IPS DF 4.7 (cell line): ENCODE results near the gene KIF1A.
"Not testable (repeated sequence)": the region's sequence is repeated elsewhere in the genome, so short reads cannot be mapped to it uniquely, and the experiment has no call there.

Experiments
- DNase-seq: peaks from one replicate; pipeline ENCODE4 v3.0.0-alpha.2; 2013; ENCODE audit warnings: low spot score; ENCODE audit errors: extremely low read depth

Gene KIF1A

DNA sequence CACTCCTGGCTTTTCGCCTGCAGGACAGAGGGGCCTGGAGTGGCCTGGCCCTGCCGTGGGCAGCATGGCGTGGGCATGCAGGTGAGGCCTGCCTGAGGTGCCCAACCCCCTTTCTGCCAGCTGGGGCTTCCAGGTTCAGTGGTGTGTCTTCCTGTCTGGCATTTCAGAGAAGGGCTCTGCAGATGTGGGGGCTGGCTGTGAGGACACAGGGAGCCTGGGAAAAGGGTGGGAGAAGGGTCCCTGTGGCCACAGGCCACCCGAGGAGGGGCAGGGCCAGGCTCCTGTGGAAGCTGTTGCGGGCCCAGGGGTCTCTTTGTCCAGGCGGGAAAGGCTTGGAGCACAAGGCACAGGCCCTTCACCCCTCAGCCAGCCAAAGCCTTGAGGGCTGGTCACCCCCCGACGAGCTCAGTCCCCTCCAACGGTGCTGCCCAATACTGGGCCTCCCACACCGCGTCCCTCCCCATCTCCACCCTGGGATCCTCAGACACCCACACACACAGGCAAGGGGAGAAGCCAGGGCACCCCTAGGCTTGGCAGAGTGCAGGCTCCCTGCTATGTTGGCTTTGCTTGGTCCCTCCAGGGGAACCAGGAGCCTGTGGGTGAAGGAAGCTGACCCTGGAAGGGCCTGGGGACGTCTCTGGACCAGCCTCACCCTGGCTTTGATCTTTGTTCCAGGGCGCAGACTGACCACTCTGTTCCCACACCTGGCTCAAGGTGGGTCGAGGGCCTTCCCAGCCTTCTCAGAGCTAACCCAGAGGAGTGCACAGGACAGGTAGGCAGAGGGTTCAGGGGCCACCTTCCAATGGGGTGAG lies 132.1 kb downstream of the KIF1A start:
- DNase-seq: no peak

DNA sequence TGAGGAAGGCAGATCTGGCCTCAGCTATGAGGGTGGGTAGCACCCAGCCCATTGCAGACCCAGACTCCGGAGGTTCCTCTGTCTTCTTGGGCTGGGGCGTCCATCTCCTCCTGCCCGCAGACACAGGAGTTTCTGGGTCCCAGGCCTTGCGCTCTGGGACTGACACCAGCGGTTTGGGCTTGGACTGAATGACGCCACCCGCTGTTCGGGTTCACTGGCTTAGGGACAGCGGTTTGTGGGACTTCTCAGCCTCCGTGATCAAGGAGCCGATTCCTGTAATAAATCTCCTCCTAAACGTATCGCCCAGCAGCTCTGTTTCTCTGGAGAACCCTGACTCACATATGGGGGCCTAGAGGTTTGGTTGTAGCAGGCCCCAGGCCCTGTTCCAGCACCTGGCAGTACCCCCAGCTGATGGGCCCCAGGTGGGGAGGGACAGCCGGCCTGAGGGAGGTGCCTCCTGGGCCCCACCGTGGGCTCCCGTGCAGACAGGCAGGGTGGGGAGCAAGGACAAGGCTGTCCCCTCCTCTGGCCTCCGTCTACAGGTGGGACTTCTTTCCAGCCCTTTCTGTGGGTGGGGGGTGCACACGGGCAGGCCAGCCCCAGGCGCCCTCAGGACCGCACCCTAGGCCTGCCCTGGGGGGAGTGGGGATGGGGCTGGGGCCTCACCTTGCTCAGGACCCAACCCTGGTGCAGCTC lies 132.8 kb downstream of the KIF1A start:
- no peak for DNase-seq

DNA sequence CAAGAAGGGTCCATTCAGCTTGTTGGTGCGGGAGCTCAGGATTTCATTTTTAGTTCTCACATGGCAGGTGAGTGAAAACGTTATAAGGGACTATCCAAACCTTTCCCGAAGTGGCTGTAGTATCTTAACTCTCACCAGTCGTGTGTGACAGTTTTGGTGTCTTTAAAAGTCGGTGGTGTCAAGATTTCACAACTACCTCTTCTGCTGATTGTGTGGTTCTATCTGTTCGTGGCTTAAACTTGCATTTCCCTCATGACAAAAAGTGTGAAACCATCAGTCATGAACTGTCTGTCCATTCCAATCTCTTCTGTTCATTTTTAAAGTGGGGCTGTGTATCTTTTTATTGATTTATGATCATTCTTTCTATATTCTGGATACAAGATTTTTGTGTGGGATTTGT lies 133.6 kb downstream of the KIF1A start:
- DNase-seq: no peak

DNA sequence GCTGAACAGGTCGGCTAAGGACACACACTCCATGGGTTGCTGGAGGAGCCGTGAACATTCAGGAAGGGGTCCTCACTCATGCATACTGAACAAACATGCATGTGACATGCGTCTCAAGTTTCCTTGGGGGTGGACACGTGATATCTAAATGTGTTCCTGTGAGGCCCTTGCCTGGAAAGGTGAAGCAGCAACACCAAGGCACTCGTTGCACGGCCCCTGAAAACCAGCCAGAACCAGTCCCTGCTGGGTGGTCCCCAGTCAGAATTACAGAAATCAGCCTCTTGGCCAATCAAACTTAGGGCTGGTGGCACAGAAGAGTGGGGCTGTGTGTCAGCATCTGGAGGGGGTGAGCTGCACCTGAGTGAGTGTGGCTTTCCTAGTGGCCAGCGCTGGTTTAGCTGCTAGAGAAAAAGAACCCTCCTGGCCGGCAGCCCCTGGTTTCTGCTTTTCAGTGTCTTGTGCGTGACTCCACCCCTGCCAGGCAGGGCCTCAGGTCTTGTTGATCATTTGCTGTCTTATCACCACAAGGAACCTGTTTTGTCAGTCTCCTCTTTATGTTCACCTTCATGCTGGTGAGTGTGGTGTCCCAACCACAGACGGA lies 134.1 kb downstream of the KIF1A start:
- DNase-seq: no peak

DNA sequence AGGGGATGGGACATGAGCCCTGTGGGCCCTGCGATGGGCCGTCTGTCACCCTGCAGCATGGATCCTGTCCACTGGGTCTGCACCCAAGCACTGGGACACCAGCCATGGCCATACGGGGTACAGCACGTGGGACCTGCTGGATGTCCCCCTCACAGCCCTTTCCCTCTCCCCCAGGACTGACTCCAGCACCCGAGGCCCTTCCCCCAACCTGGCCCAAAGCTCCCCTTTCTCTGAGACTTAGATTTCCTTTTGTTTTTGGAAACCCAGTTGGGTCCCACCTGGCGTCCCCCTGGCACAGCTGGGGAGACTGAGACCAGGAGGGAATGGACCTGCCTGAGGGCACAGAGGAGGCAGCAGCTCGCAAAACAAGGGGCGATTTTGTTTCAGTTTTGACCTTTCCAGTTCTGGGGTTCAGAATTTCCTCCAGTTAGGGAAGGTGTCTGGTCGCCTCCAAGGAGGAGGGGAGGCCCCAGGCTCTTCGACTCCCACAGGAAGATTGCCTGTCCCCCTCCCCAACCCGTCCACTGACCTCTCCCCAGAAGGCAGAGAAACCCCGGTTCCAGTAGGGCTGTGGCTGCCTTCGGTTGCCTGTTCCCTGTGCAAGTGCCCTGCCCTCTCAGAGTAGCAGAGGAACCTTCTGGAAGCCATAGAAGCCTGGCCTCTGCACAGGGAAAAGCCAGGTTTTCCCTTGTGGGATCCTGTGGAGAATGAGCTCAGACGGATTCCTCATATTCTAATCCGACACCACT lies 135.9 kb downstream of the KIF1A start:
- not testable (repeated sequence) for DNase-seq

DNA sequence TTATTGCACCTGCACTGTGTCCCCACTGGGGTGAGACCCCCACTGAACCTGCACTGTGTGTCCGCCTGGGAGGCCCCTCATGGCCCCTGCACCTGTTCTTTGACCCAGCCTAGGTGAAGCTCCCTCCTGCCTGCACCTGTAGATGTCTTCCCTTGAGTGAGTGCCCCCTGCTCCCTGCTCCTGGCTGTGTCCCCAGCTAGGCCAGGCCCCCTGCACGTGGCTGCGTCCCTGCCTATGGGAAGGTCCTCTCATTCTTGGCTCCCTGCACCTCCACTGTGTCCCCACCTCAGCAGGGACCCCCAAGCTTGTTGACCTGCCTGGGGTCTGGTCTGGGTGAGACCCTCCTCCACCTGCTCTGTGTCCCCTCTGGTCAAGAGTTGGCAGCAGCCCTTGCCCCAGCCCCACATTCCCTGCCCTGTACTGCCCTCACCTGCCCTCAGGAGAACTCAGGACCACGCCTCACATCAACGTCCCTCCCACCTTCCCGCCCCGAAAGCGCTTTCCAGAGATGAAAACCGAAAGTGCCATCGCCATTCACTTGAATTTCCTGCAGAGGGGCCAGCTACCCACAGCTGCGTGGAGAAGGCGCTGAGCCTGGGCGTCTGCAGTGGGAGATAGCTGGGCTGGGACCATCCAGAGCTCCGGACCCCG lies 136.6 kb downstream of the KIF1A start:
- not testable (repeated sequence) for DNase-seq

DNA sequence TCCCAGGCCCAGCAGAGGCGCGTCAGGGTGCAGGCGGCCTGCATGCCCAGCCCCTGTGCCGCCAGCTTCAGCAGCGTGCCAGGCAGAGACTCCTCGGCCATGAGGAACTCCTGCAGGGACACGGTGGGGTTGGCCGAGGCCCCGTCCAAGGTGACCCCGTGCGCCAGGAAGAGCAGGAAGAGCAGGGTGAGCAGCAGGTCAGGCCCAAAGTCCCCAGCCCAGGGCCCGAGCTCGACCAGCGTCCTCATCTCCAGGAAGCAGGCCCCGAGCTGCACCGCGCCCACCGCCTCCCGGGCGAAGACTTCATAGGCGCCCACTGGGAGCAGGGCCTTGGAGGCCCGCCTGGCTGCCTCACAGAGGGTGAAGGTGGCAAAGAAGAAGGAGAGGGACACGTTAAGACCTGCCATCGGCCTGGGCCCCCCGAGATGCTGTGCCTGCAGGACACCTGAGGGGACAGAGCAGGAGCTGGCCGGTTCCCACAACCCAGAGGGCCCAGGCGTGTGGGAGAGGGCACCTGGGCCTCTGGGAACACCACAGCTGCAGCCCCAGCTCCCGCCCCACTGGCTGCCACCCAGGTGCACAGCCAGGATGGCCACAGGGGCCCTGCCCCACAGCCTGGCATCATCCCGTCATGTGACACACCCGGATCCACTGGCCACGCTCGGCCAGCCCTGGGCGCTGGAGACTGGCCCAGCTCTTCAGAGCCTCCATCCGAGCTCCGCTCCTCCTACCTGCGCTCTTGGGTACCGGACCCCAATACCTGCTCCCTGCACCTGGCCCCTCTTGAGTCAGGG lies 137.4 kb downstream of the KIF1A start, which contains the start of gene AQP12B:
Gene AQP12B, minus strand, starts transcription at position 455 of the 794 bp plus-strand sequence. Its CDS starts 48 bp downstream, at position 407.
- not testable (repeated sequence) for DNase-seq

DNA sequence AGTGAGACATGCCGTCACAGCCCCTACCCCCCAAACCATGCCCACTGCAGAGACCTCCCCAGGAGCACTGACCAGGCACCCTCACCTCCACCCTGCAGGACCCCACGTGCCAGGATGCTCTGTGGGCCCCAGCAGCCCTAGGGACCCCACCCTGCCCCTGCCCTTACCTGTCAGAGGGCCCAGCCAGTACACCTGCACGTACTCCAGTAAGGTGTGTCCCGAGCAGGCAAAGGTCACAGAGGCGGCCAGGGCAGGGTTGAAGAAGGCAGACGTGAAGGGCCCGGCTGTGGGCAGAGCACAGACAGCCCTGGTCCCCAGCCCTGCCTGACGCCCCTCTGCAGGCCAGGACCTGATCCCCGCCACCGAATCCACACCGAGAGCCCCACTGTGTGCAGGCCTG lies 139.8 kb downstream of the KIF1A start:
- not testable (repeated sequence) for DNase-seq

DNA sequence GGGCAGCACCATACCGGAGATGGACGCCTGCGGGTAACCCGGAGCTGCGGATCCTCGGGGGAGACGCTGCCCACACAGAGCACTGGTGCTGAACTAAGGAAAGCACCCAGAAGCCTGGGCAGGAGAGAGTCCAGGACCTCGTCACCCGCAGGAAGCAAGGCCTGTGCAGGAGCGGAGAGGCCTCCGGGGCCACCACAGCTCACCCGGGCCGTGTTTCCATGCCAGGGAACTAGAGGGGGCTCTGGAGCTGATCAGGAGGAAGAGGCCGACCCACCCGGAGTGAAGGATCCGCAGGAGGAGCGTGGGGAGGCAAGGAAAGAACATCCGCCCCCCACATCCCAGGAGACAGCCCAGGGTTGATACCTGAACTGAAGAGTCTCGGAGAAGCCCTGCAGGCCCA lies 141.1 kb downstream of the KIF1A start:
- DNase-seq: not testable (repeated sequence)

DNA sequence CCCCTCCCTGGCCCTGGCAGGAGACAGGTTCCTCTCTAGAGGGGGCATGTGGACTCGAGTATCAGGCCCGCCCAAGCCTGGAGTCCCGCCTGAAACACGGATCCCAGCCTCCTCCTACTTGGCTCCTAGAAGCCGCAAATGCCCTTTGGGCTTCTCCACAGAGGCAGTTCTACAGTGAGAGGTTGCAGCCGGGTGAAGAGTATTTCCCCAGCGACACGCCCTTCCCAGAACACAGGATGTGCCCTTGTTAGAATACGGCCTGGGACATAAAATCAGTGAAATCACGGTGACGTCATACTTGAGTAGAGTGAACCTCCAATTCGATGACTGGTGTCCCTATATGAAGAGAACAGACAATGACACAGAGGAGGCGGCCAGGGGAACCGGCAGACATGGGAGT lies 142.0 kb downstream of the KIF1A start:
- DNase-seq: not testable (repeated sequence)

DNA sequence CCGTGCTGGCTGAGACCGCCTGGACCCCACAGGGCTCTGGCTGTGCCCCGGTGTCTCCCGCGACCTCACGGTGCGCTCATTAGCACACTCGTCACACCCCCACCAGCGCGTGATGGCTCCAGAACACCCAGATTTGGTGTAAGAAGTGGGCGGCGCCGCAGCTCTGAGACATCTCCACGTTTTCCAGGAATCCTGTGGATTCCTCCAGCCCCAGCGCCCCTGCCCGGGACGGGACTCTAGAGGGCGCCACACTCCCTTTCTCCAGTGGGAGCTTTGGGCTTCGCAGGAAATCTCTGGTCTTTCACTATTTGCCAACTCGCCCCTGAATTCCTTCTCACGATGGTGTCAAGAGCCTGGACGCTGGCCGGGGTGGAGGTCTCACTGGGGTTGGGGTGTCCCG lies 144.7 kb downstream of the KIF1A start:
- not testable (repeated sequence) for DNase-seq

DNA sequence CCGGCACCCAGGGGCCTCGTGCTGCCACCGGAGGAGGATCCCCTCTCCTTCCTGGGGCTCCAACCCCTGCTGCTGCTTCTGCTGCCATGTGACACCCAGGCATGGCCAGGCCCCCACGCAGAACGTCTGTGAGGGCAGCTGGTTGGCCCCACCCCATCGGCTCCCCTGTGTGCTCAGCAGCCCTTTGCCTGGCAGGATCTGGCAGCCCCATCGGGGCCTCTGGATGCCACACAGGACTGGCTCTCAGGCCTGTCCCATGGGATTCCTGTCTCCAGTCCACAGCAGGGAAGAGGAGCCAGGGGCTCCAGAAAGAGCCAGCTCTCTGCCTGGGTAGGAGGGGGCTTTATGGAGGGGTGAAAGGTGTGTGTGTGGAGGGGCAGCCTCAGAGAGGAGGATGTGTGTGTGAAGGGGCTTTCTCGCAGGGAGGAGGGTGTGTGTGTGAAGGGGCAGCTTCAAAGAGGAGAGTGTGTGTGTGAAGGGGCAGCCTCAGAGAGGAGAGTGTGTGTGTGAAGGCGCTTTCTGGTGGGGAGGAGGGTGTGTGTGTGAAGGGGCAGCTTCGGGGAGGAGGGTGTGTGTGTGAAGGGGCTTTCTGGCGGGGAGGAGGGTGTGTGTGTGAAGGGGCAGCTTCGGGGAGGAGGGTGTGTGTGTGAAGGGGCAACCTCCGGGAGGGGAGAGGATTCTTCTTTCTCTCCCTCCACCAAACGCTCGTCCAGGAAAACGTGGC lies 145.4 kb downstream of the KIF1A start:
- DNase-seq: not testable (repeated sequence)

DNA sequence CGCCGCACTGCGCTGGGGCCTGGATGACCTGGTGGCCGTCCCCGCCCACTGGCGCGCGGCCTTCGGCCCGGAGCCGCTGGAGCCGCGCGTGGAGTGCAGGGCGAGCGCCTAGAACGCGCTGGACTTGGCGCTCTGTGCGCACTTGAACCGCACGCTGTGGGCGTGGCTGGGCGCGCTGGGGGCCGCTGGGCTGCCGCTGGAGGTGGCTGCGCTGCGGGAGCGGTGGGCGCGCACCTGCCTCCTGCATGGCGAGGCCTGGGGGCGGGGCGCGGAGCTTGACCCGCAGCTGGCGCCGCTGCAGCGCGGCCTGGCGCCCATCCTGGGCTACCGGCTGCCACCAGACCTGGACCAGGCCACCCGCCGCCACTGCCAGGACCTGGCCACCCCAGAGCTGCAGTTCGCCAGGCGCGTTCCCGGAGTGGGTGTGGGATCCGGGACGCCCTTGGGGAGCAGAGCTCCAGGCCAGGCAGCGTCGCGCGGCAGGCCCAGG lies 147.3 kb downstream of the KIF1A start:
- no peak for DNase-seq

DNA sequence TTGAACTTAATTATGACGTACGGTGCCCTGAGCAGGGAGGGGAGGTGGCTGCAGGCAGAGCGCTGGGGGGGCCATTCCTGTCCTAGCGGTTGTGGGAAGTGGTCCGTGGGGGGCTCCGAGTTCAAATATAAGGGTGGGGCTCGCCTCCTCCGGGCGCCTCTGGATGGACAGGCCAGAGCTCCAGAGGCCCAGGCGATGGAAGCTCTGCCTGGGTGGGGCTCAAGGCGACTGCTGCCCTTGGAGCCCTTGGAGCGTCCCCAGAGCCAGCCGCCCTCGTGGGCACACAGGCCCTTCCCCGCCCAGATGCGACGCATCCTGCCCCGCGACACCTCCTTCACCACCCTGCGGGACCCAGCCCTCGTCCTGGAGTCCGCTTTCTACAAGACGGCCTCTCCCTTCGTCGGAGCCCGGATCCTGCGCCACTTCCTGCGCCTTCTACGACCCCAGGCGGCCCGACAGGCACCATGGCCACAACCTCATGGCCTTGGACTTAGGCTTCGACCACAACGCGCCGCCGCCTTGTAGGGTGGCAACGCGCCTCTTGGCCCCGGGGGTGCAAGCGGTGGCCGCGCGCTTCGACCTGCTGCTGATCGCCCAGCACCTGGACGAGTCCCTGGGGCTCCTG lies 147.8 kb downstream of the KIF1A start:
- no peak for DNase-seq

DNA sequence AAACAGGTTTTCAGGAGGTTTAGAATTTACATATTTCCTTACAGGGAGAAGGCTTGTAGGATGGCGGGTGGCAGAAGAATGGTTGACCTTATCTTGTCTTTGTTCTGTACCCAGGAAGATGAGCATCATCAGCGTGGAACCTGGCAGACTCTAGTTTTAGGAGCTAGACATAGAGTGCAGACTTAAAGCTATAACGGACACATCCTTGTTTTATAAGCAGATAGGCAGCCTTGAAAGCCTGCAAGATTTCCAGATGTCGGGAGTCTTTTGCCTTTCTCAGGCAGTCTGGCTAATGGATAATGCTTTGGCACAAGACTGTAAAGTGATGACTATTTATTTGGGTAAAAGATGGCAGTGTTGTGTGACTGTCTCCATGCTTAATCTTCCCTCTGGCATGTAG lies 149.1 kb downstream of the KIF1A start:
- DNase-seq: no peak

DNA sequence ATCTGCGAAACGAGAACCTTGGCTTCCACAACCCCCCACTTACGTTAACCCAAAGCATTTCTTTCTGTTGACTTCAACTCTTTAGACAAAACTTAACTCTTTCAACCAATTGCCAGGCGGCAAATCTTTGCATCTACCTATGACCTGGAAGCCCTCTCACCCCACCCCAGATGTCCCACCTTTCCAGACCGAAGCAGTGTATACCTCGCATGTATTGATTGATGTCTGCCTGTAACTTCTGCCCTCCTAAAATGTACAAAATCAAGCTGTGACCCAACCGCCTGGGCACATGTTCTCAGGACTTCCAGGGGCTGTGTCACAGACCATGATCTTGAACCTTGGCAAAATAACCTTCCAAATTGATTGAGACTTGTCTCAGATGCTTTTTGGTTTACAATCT lies 149.6 kb downstream of the KIF1A start:
- DNase-seq: no peak

DNA sequence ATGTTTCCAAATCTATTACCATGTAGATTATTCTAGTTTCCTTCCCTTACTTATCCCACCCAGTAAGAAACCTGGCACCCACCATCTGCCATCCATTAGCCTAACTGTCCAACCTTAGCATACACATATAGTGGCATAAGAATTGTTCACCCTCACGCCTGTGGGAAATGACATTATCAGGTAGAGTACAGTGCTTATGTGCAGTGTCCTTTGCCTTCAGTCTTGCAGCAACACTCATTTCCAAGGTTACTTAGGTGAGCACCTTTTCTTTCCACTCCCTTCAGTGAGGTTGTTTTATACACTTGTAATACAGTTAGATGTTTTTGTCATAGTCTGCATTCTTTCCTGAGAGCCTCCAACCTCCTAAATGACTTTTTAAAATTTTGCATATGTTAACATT lies 155.4 kb downstream of the KIF1A start:
- no peak for DNase-seq
